CD4-positive, alpha-beta T cell treated with Interleukin-21 for 1 hour (primary cell): ENCODE data around the gene SH3PXD2B.
A peak's percentile ranks its signal among the peaks of the same experiment; 100 is the strongest.
"Not testable (repeated sequence)": the region's sequence is repeated elsewhere in the genome, so short reads cannot be mapped to it uniquely, and the experiment has no call there.

Experiments used
- DNase-seq: peaks from one replicate; pipeline ENCODE4 v3.0.0-alpha.2; 2020

Gene SH3PXD2B

GRCh38 chr5:172288465-172288864, 165.9 kb downstream of the SH3PXD2B start:
- no peak for DNase-seq

GRCh38 chr5:172287140-172287539, 167.2 kb downstream of the SH3PXD2B start:
- DNase-seq: not testable (repeated sequence)

GRCh38 chr5:172285226-172286143, 168.8 kb downstream of the SH3PXD2B start:
- no peak for DNase-seq

- DNase-seq: peak; percentile 6
Measured at GRCh38 chr5:172284611-172284980, 169.7 kb downstream of the SH3PXD2B start.

GRCh38 chr5:172283862-172284610, 170.3 kb downstream of the SH3PXD2B start:
- peak; percentile 76 for DNase-seq

- DNase-seq: peak; percentile 75
Measured at GRCh38 chr5:172283020-172283861, 171.1 kb downstream of the SH3PXD2B start, which contains the start of gene UBTD2. TSS of gene UBTD2 (minus strand) at chr5:172283764. CDS start at chr5:172283665, 99 bp downstream.

GRCh38 chr5:172282272-172283019, 171.9 kb downstream of the SH3PXD2B start:
- DNase-seq: no peak

GRCh38 chr5:172281346-172281745, 173.0 kb downstream of the SH3PXD2B start:
- no peak for DNase-seq

- no peak for DNase-seq
Measured at GRCh38 chr5:172280929-172281328, 173.4 kb downstream of the SH3PXD2B start.

- DNase-seq: no peak
Measured at GRCh38 chr5:172280317-172280716, 174.0 kb downstream of the SH3PXD2B start.

- DNase-seq: no peak
Measured at GRCh38 chr5:172278356-172278755, 176.0 kb downstream of the SH3PXD2B start.

GRCh38 chr5:172276214-172276613, 178.1 kb downstream of the SH3PXD2B start:
- DNase-seq: no peak
